K562 (cell line): ENCODE measurements around the gene RTN4. TPM values are rescaled to one million over a fixed set of nuclear protein-coding genes. Genes with fewer than 3 reads are reported as not detected.
A peak's percentile ranks its signal among the peaks of the same experiment; 100 is the strongest.

ENCODE experiments used
- ATAC-seq: fragments of 200-7000 bp; cut with Tn5 transposase; 3 replicates; pipeline ENCODE4 v1.9.1; 2020; ENCODE audit warnings: moderate library complexity
- BruUV-seq: library from RNA; stranded (reverse); fragments of 400-500 nt; replicated peaks from 2 replicates; lab custom pipeline; 2021; lab: Mats Ljungman, UMichigan
- CTCF ChIA-PET: fragments of 300-600 bp; formaldehyde crosslinking; extraction: SDS; loops from one replicate; lab custom pipeline; 2021; ENCODE audit warnings: low intra/inter-chr PET ratio; lab: Yijun Ruan, JAX
- POLR2A ChIA-PET: fragments of 300-600, 350-650 bp; sonication (Branson Sonifier 250); formaldehyde crosslinking; extraction: SDS; loops from one replicate; lab custom pipeline; 2021; ENCODE audit warnings: antibody characterized with exemption, inconsistent platforms; lab: Yijun Ruan, JAX
- DNase-seq, 4 experiments: peaks; one replicate each; pipeline versions ENCODE4 v3.0.0 to v3.0.0-alpha.2; 2011 to 2018; ENCODE audit warnings: low spot score in 3 of 4, mixed read lengths in 3 of 4; ENCODE audit errors: extremely low read depth in 1 of 4
- FAIRE-seq: peaks from 2 replicates; lab custom pipeline; 2011; peaks lifted over from hg19 to GRCh38; lab: Jason Lieb, UNC
- H2AFZ ChIP-seq: 2 replicates; pipeline ENCODE4 v1.6.0; 2011; ENCODE audit warnings: low read depth, low read length, control low read depth, inconsistent platforms
- H3K27ac ChIP-seq: fragments of 200-600 bp; 3 replicates; pipeline ENCODE4 v1.8.0; 2011; ENCODE audit warnings: low read depth, mild to moderate bottlenecking, control low read depth, inconsistent platforms, low read length, moderate library complexity, mixed read lengths; ENCODE audit errors: extremely low read depth
- H3K27me3 ChIP-seq, 2 experiments: fragments of 300-600 bp in 1 of 2; 2 replicates in 1 of 2; 3 replicates in 1 of 2; pipeline versions ENCODE4 v1.6.0 to v1.8.0; 2011; ENCODE audit warnings: inconsistent platforms in 2 of 2, low read length in 2 of 2, mild to moderate bottlenecking in 1 of 2, mixed read lengths in 1 of 2, moderate library complexity in 1 of 2; ENCODE audit not compliant: control insufficient read depth in 2 of 2, insufficient read depth in 2 of 2
- H3K36me3 ChIP-seq: fragments of 300-600 bp; 3 replicates; pipeline ENCODE4 v1.8.0; 2011; ENCODE audit warnings: mild to moderate bottlenecking, low read length, inconsistent platforms; ENCODE audit not compliant: control insufficient read depth, insufficient read depth
- H3K4me1 ChIP-seq, 2 experiments: fragments of 200-600 bp in 1 of 2; replicated peaks in 1 of 2; 2 replicates in 1 of 2; 3 replicates in 1 of 2; pipeline versions ENCODE4 v1.5.1 to v1.8.0; 2011; ENCODE audit warnings: inconsistent platforms in 2 of 2, low read length in 2 of 2, mild to moderate bottlenecking in 1 of 2, mixed read lengths in 1 of 2, moderate library complexity in 1 of 2; ENCODE audit not compliant: control insufficient read depth in 2 of 2, insufficient read depth in 2 of 2
- H3K4me2 ChIP-seq: 2 replicates; pipeline ENCODE4 v1.6.1; 2011; ENCODE audit warnings: low read length, control low read depth, inconsistent platforms, mixed read lengths; ENCODE audit not compliant: insufficient read depth
- H3K4me3 ChIP-seq: fragments of 200-600 bp; sonication (generic), shearing (Covaris generic); 2 replicates; pipeline ENCODE4 v1.5.1; 2016; ENCODE audit warnings: control low read depth, inconsistent platforms
- H3K79me2 ChIP-seq: fragments of 200-600 bp; 3 replicates; pipeline ENCODE4 v1.8.0; 2011; ENCODE audit warnings: low read length, inconsistent platforms; ENCODE audit not compliant: control insufficient read depth, insufficient read depth
- H3K9ac ChIP-seq, 2 experiments: 2 replicates each; pipeline versions ENCODE4 v1.6.0 to v1.6.1; 2011; ENCODE audit warnings: low read depth in 2 of 2, low read length in 2 of 2, control low read depth in 1 of 2, inconsistent platforms in 1 of 2, mild to moderate bottlenecking in 1 of 2, mixed read lengths in 1 of 2; ENCODE audit not compliant: insufficient read depth in 1 of 2
- H3K9me1 ChIP-seq: one replicate; pipeline ENCODE4 v1.6.0; 2011; ENCODE audit warnings: inconsistent platforms, mild to moderate bottlenecking, low read length, moderate library complexity; ENCODE audit not compliant: control insufficient read depth, insufficient read depth
- H3K9me3 ChIP-seq: replicated peaks from 2 replicates; pipeline ENCODE4 v1.5.1; 2011; ENCODE audit warnings: low read depth, low read length, inconsistent platforms; ENCODE audit not compliant: control insufficient read depth, insufficient read depth
- H4K20me1 ChIP-seq: replicated peaks from 2 replicates; pipeline ENCODE4 v1.6.1; 2011; ENCODE audit warnings: low read length, inconsistent platforms, mixed read lengths; ENCODE audit not compliant: control insufficient read depth, insufficient read depth
- ADNP ChIP-seq: fragments of 200-800 bp; sonication (Bioruptor generic); IDR thresholded peaks from 2 replicates; pipeline ENCODE4 v1.6.1; 2016; ENCODE audit warnings: missing genetic modification characterization, missing compliant biosample characterization
- CBX3 ChIP-seq, 2 experiments: IDR thresholded peaks; 1 replicate in 1 of 2; 2 replicates in 1 of 2; pipeline ENCODE4 v1.6.1; 2012; ENCODE audit warnings: inconsistent platforms in 2 of 2, low read length in 2 of 2, borderline replicate concordance in 1 of 2, control low read depth in 1 of 2
- CHCHD3 ChIP-seq: fragments of 250-450 bp; sonication (Bioruptor Pico); IDR thresholded peaks from 2 replicates; pipeline ENCODE4 v2.1.2; 2022; ENCODE audit warnings: mild to moderate bottlenecking
- DDX20 ChIP-seq: fragments of 450-650 bp; IDR thresholded peaks from 2 replicates; pipeline ENCODE4 v1.6.1; 2016; ENCODE audit warnings: missing genetic modification characterization, low read depth, mild to moderate bottlenecking, missing compliant biosample characterization, moderate library complexity
- ELF2 ChIP-seq: fragments of 250-450 bp; sonication (Bioruptor Pico); IDR thresholded peaks from 2 replicates; pipeline ENCODE4 v1.5.0; 2021; ENCODE audit warnings: mild to moderate bottlenecking
- HMGN3 ChIP-seq: IDR thresholded peaks from 2 replicates; pipeline ENCODE4 v1.6.1; 2011; ENCODE audit warnings: borderline replicate concordance, low read depth, mild to moderate bottlenecking, mixed read lengths, low read length; ENCODE audit not compliant: insufficient read length; ENCODE audit errors: extremely low read depth
- TRIM28 ChIP-seq: fragments of 450-650 bp; IDR thresholded peaks from 2 replicates; pipeline ENCODE4 v1.6.1; 2017
- ZNF217 ChIP-seq: sonication (generic); formaldehyde crosslinking; IDR thresholded peaks from 2 replicates; pipeline ENCODE4 v1.8.0; 2022; ENCODE audit warnings: mild to moderate bottlenecking, missing genetic modification reagents
- ZNF23 ChIP-seq: fragments of 250-450 bp; sonication (Bioruptor Pico); IDR thresholded peaks from 2 replicates; pipeline ENCODE4 v1.4.0; 2020; ENCODE audit warnings: mild to moderate bottlenecking
- ZNF316 ChIP-seq: fragments of 450-650 bp; IDR thresholded peaks from 2 replicates; pipeline ENCODE4 v1.6.1; 2016
- ZNF785 ChIP-seq: fragments of 250-450 bp; sonication (Bioruptor Pico); IDR thresholded peaks from 2 replicates; pipeline ENCODE4 v1.4.0; 2020; ENCODE audit warnings: mild to moderate bottlenecking
- WGBS: fragments of 100-300 bp; shearing (Covaris generic); methylation state at CpG from one replicate; pipeline ENCODE4 v1.1.6; 2016; ENCODE audit warnings: low coverage, mixed read lengths; ENCODE audit not compliant: insufficient coverage; ENCODE audit errors: missing lambda C conversion rate; 5-methylcytosine and 5-hydroxymethylcytosine counted together
- in situ Hi-C: fragments of 300-500 bp; cut with MboI; formaldehyde crosslinking; loops from 4 replicates; pipeline ENCODE4 v1.15.0; 2018; ENCODE audit warnings: inconsistent platforms, mixed read lengths
- intact Hi-C: fragments of 100-400 bp; cut with micrococcal nuclease; formaldehyde crosslinking; loops from 2 replicates; pipeline ENCODE4 v1.14.2; 2022
- polyA plus RNA-seq, 8 experiments: library from polyadenylated mRNA; depleted of rRNA in 4 of 8; stranded (reverse) in 5 of 8; unstranded in 3 of 8; fragments of >200 nt; fragmentation: Nextera tagmentation in 2 of 8; fragmentation: Illumina TruSeq in 1 of 8; extraction: Ambion mirVana in 2 of 8; extraction: Trizol in 1 of 8; gene quantifications; 2 replicates each; pipeline versions ENCODE4 v1.2.1 to v1.2.3, GENCODE V29; 2011 to 2014; ENCODE audit warnings: inconsistent platforms in 1 of 8, missing spikeins in 1 of 8
- total RNA-seq, 7 experiments: library from RNA; depleted of rRNA in 6 of 7; stranded (reverse); fragments of >200 nt in 6 of 7; fragmentation: Illumina TruSeq in 2 of 7; extraction: Trizol in 2 of 7; gene quantifications; 2 replicates each; pipeline versions ENCODE4 v1.2.1 to v1.2.3, GENCODE V29; 2011 to 2021; ENCODE audit warnings: low replicate concordance in 1 of 7
- TF ChIP-seq, protein P1 (sequence below): fragments of 450-650 bp; IDR thresholded peaks from 2 replicates; pipeline ENCODE4 v1.6.1; 2018; ENCODE audit warnings: mild to moderate bottlenecking, low read depth; ENCODE audit not compliant: partially characterized antibody

RTN4 gene
- total and polyA plus RNA-seq, 9 of the 15 experiments (the other 6 are each of a cell fraction or from before 2014, with no cell fraction given) = 73.0 to 248 (median 116) TPM

DNA sequence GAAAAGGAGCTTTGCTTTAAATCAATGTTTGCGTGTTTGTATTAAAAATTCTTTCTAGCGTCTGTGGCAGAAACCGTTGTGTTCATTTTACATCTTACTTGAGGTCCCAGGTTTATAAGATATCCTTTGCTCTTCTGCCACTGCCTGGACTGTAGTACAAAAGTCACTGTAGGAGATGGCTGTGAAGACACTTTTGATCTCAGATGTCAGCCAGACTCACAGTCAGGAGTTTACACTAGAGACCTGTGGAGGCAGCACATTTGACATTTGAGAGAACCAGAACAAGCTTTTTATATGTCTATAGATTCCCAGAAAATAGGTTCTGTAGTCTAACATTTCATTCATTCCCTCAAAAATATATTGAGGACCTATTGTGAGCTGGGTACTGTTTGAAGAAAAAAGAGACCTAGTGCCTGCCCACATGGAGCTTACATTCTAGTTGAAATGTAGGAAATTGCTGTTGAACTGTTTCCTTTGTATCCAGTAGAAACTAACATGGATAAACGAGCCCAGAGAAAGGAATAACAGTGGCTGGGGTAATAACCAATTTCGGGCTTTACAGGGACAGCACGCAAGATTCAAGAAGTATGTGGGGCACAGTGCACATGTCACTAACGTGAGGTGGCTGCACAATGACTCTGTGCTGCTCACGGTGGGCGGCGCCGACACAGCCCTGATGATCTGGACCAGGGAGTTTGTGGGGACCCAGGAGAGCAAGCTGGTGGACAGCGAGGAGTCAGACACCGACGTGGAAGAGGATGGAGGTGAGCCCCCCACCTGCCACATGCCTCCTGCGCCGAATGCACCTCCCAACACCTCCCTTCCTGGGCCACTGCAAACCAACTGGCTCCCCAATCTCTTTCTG is 122.3 kb downstream of the RTN4 start:
- H3K9ac ChIP-seq = no peak overlapping the region
- peaks cover 0 to 5% of the 10 kb centered on the region in 2 experiments; a peak in 2 of 5 replicates for H3K4me1 ChIP-seq
- ChIA-PET POLR2A (interaction anchor here (0.6 to 1.4 kb wide), 2 partner anchors 14 to 101 kb away, joined by 3 read pairs; no protein-coding TSS in a partner anchor), CTCF (no interaction called here)
- no peak overlapping the region for H3K4me2 ChIP-seq
- H3K27ac ChIP-seq = no peak overlapping the region
- no peak for FAIRE-seq
- H2AFZ ChIP-seq = no peak overlapping the region
- TF ChIP-seq ZNF785 = no peak
- TF ChIP-seq DDX20 (tag) = no peak
- no peak for TF ChIP-seq ELF2 (CRISPR knock-in tag)
- no peak for TF ChIP-seq CHCHD3 (CRISPR knock-in tag)
- TF ChIP-seq ADNP = 0 out of 2 replicates have a peak, but pooled peaks have one; percentile 20
- TF ChIP-seq ZNF316 = peak; percentile 76
- no peak for TF ChIP-seq HMGN3
- TF ChIP-seq TRIM28 = 0 out of 2 replicates have a peak, but pooled peaks have one; percentile 48
- peak in 1 of 2 experiments; percentile 61; a peak in 1 of 3 replicates for TF ChIP-seq CBX3 (IDR thresholded peaks at IDR 0.05; ENCODE audit: borderline replicate concordance in 1 of 2, low read length in 2 of 2)
- TF ChIP-seq ZNF217 = no peak
- TF ChIP-seq, protein P1, sequence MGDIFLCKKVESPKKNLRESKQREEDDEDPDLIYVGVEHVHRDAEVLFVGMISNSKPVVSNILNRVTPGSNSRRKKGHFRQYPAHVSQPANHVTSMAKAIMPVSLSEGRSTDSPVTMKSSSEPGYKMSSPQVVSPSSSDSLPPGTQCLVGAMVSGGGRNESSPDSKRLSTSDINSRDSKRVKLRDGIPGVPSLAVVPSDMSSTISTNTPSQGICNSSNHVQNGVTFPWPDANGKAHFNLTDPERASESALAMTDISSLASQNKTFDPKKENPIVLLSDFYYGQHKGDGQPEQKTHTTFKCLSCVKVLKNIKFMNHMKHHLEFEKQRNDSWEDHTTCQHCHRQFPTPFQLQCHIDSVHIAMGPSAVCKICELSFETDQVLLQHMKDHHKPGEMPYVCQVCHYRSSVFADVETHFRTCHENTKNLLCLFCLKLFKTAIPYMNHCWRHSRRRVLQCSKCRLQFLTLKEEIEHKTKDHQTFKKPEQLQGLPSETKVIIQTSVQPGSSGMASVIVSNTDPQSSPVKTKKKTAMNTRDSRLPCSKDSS = peak; percentile 18
- no peak for TF ChIP-seq ZNF23 (CRISPR knock-in tag)
- peaks cover 0 to 6% of the 10 kb centered on the region in 2 experiments; a peak in 2 of 5 replicates for H3K27me3 ChIP-seq
- 0 out of 2 replicates have a peak, but pooled peaks cover 7% of the 10 kb centered on the region for H3K9me3 ChIP-seq
- 12% methylated on average over 16 of the region's 16 CpGs for WGBS
- in situ Hi-C loops = no loop called here
- H3K4me3 ChIP-seq = no peak overlapping the region
- H3K79me2 ChIP-seq = no peaks in the 10 kb centered on the region
- H3K36me3 ChIP-seq = no peaks in the 10 kb centered on the region
- BruUV-seq = no TSS peak
- H3K9me1 ChIP-seq = no peaks in the 10 kb centered on the region
- ATAC-seq = no peak
- DNase-seq = no peak
- H4K20me1 ChIP-seq = no peaks in the 10 kb centered on the region
- intact Hi-C loops = no loop called here
